CD8-positive, alpha-beta memory T cell (primary cell): ENCODE results near the gene DLX3. TPM values are rescaled to one million over a fixed set of nuclear protein-coding genes. Genes with fewer than 3 reads are reported as not detected.
A peak's percentile ranks its signal among the peaks of the same experiment; 100 is the strongest.
"Not testable (repeated sequence)": the region's sequence is repeated elsewhere in the genome, so short reads cannot be mapped to it uniquely, and the experiment has no call there.

Experiments used
- CTCF ChIA-PET: fragments of 350-600 bp; sonication (Branson Sonifier 250); formaldehyde crosslinking; loops from one replicate; lab custom pipeline; 2021; ENCODE audit warnings: antibody characterized with exemption; lab: Charles Lee
- POLR2A ChIA-PET: fragments of 350-600 bp; sonication (Branson Sonifier 250); formaldehyde crosslinking; loops from one replicate; lab custom pipeline; 2021; ENCODE audit warnings: antibody characterized with exemption; lab: Charles Lee
- DNase-seq, 5 donors: peaks; one replicate each; pipeline versions ENCODE4 v3.0.0 to v3.0.0-alpha.2; 2020 to 2022; ENCODE audit warnings: mixed read lengths in 1 of 5
- H3K27ac ChIP-seq: one replicate; pipeline ENCODE4 v1.7.0; 2013; ENCODE audit warnings: low read depth, mild to moderate bottlenecking, low read length, moderate library complexity
- H3K27me3 ChIP-seq: 2 replicates; pipeline ENCODE4 v1.7.0; 2013; ENCODE audit warnings: low read length, mild to moderate bottlenecking; ENCODE audit not compliant: insufficient read depth, poor library complexity, severe bottlenecking
- H3K36me3 ChIP-seq: 2 replicates; pipeline ENCODE4 v1.7.0; 2013; ENCODE audit warnings: mild to moderate bottlenecking, low read length, moderate library complexity; ENCODE audit not compliant: insufficient read depth
- H3K4me1 ChIP-seq: 2 replicates; pipeline ENCODE4 v1.7.0; 2013; ENCODE audit warnings: mild to moderate bottlenecking, low read length, moderate library complexity; ENCODE audit not compliant: insufficient read depth
- H3K4me3 ChIP-seq: 2 replicates; pipeline ENCODE4 v1.7.0; 2013; ENCODE audit warnings: mild to moderate bottlenecking, low read length
- H3K9me3 ChIP-seq: 2 replicates; pipeline ENCODE4 v1.7.0; 2013; ENCODE audit warnings: mild to moderate bottlenecking, low read length
- H3K27ac Mint-ChIP-seq, 8 donors: one replicate each; pipeline ENCODE4 v1.8.0; 2020 to 2021; ENCODE audit warnings: mixed read lengths in 8 of 8, mild to moderate bottlenecking in 6 of 8, inconsistent platforms in 3 of 8, moderate library complexity in 3 of 8
- H3K27me3 Mint-ChIP-seq, 2 donors: one replicate each; pipeline ENCODE4 v1.8.0; 2020 to 2021; ENCODE audit warnings: mixed read lengths in 2 of 2, mild to moderate bottlenecking in 1 of 2, moderate library complexity in 1 of 2
- H3K36me3 Mint-ChIP-seq, 3 donors: one replicate each; pipeline ENCODE4 v1.8.0; 2020 to 2021; ENCODE audit warnings: mixed read lengths in 3 of 3, inconsistent platforms in 1 of 3, mild to moderate bottlenecking in 1 of 3
- H3K4me1 Mint-ChIP-seq, 3 donors: one replicate each; pipeline ENCODE4 v1.8.0; 2020 to 2021; ENCODE audit warnings: mixed read lengths in 3 of 3, inconsistent platforms in 1 of 3, mild to moderate bottlenecking in 1 of 3
- H3K4me3 Mint-ChIP-seq, 7 donors: one replicate each; pipeline ENCODE4 v1.8.0; 2020 to 2021; ENCODE audit warnings: mixed read lengths in 7 of 7, mild to moderate bottlenecking in 6 of 7, moderate library complexity in 4 of 7, inconsistent platforms in 2 of 7
- H3K9me3 Mint-ChIP-seq, 5 donors: one replicate each; pipeline ENCODE4 v1.8.0; 2020 to 2022; ENCODE audit warnings: mixed read lengths in 5 of 5, mild to moderate bottlenecking in 3 of 5, moderate library complexity in 2 of 5, inconsistent platforms in 1 of 5
- polyA plus RNA-seq: library from polyadenylated mRNA; unstranded; fragments of 300-500 nt; fragmentation: Illumina TruSeq; gene quantifications from one replicate; pipeline ENCODE4 v1.2.3, GENCODE V29; 2021
- total RNA-seq, 2 experiments: library from RNA; stranded (reverse); gene quantifications; one replicate each; pipeline ENCODE4 v1.2.3, GENCODE V29; 2021

DLX3 gene
- total RNA-seq (under 1 TPM in 1 of 2 experiments, not detected in 1; 0.15 TPM), polyA plus RNA-seq (not detected)

- peaks cover 22% of the 10 kb centered on the region for H3K4me1 ChIP-seq
- H3K27me3 ChIP-seq = peaks cover 67% of the 10 kb centered on the region
- H3K9me3 ChIP-seq = no peaks in the 10 kb centered on the region
- Mint-ChIP-seq H3K4me3 (peak within 1 kb of the TSS; percentile 78 to 90 (median 85)), H3K27me3 (peaks cover 57 to 81% of the 10 kb centered on the region in 2 donors), H3K36me3 (no peaks in the 10 kb centered on the region), H3K4me1 (peaks cover 25 to 43% (median 32%) of the 10 kb centered on the region in 3 donors), H3K9me3 (peaks cover 0 to 2% (median 0%) of the 10 kb centered on the region in 5 donors), H3K27ac (peak within 1 kb of the TSS in 3 of 8 donors; percentile 55 to 92 (median 68))
- CTCF ChIA-PET = interaction anchor here (0.8 to 7.3 kb wide), 17 partner anchors 10 to 438 kb away, joined by 3 to 159 read pairs (median 7); no protein-coding TSS in a partner anchor
- no peak for DNase-seq
- no peaks in the 10 kb centered on the region for H3K36me3 ChIP-seq
- POLR2A ChIA-PET = no interaction called here
- H3K27ac ChIP-seq = no peak within 1 kb of the TSS
- peak within 1 kb of the TSS; percentile 51 for H3K4me3 ChIP-seq
Measured at GRCh38 chr17:49995055-49995738, at the start of gene DLX3. TSS of gene DLX3 (minus strand) at chr17:49995224. CDS start at chr17:49994998, 226 bp downstream.

- H3K4me1 Mint-ChIP-seq = no peaks in the 10 kb centered on the region
- H3K27me3 Mint-ChIP-seq = peaks cover 14 to 34% of the 10 kb centered on the region in 2 donors
- H3K36me3 Mint-ChIP-seq = peaks cover 0 to 3% (median 2%) of the 10 kb centered on the region in 3 donors
- CTCF ChIA-PET = interaction anchor here (1.7 to 2.7 kb wide), 2 partner anchors 12 to 43 kb away, joined by 4 to 7 read pairs; partner anchors contain the start of gene ITGA3
- H3K9me3 ChIP-seq = no peaks in the 10 kb centered on the region
- no peaks in the 10 kb centered on the region for H3K27me3 ChIP-seq
- no peak overlapping the region for H3K4me3 Mint-ChIP-seq
- H3K36me3 ChIP-seq = no peaks in the 10 kb centered on the region
- H3K9me3 Mint-ChIP-seq = no peaks in the 10 kb centered on the region
- DNase-seq = no peak
- no peak overlapping the region for H3K27ac Mint-ChIP-seq
- POLR2A ChIA-PET = no interaction called here
- H3K27ac ChIP-seq = no peak overlapping the region
- no peaks in the 10 kb centered on the region for H3K4me1 ChIP-seq
- no peak overlapping the region for H3K4me3 ChIP-seq
Measured at GRCh38 chr17:50044483-50044882, 49.5 kb upstream of the DLX3 start.

- no peak overlapping the region for H3K27ac ChIP-seq
- H3K4me3 ChIP-seq = no peak overlapping the region
- H3K9me3 ChIP-seq = no peaks in the 10 kb centered on the region
- no peaks in the 10 kb centered on the region for H3K36me3 ChIP-seq
- H3K27me3 Mint-ChIP-seq = peaks cover 8 to 34% of the 10 kb centered on the region in 2 donors
- H3K4me1 ChIP-seq = no peaks in the 10 kb centered on the region
- CTCF ChIA-PET = interaction anchor here (1.2 to 2.7 kb wide), 3 partner anchors 13 to 44 kb away, joined by 3 to 7 read pairs (median 4); partner anchors contain the start of gene ITGA3
- no peaks in the 10 kb centered on the region for H3K9me3 Mint-ChIP-seq
- no peaks in the 10 kb centered on the region for H3K27me3 ChIP-seq
- POLR2A ChIA-PET = no interaction called here
- no peaks in the 10 kb centered on the region for H3K4me1 Mint-ChIP-seq
- H3K4me3 Mint-ChIP-seq = no peak overlapping the region
- peak in 1 of 5 donors; percentile 15 for DNase-seq
- peaks cover 0 to 3% (median 2%) of the 10 kb centered on the region in 3 donors for H3K36me3 Mint-ChIP-seq
- H3K27ac Mint-ChIP-seq = no peak overlapping the region
Measured at GRCh38 chr17:50043290-50044148, 48.5 kb upstream of the DLX3 start.

- Histone ChIP-seq H3K27ac (no peak overlapping the region), H3K4me1 (no peaks in the 10 kb centered on the region), H3K4me3 (no peak overlapping the region), H3K27me3 (no peaks in the 10 kb centered on the region), H3K36me3 (no peaks in the 10 kb centered on the region), H3K9me3 (no peaks in the 10 kb centered on the region)
- DNase-seq = peak in 1 of 5 donors; percentile 11
- Mint-ChIP-seq H3K9me3 (no peaks in the 10 kb centered on the region), H3K27me3 (peaks cover 7 to 35% of the 10 kb centered on the region in 2 donors), H3K36me3 (peaks cover 0 to 3% (median 2%) of the 10 kb centered on the region in 3 donors), H3K4me3 (no peak overlapping the region), H3K27ac (no peak overlapping the region), H3K4me1 (no peaks in the 10 kb centered on the region)
- ChIA-PET POLR2A (no interaction called here), CTCF (interaction anchor here (1.2 to 2.1 kb wide), 3 partner anchors 15 to 45 kb away, joined by 3 to 5 read pairs (median 4); no protein-coding TSS in a partner anchor)
Measured at GRCh38 chr17:50042211-50042610, 47.2 kb upstream of the DLX3 start.

- H3K4me3 Mint-ChIP-seq, H3K4me1 Mint-ChIP-seq, H3K36me3 Mint-ChIP-seq, H3K4me1 ChIP-seq, H3K36me3 ChIP-seq, H3K27me3 ChIP-seq, POLR2A ChIA-PET, H3K4me3 ChIP-seq, H3K27ac Mint-ChIP-seq, H3K9me3 Mint-ChIP-seq, H3K9me3 ChIP-seq, H3K27ac ChIP-seq, DNase-seq: not testable (repeated sequence)
- H3K27me3 Mint-ChIP-seq = peaks cover 5 to 36% of the 10 kb centered on the region in 2 donors
- CTCF ChIA-PET = interaction anchor here (2.1 to 2.6 kb wide), 2 partner anchors 13 to 47 kb away, joined by 4 to 9 read pairs; no protein-coding TSS in a partner anchor
Measured at GRCh38 chr17:50040496-50040895, 45.5 kb upstream of the DLX3 start.

- Histone ChIP-seq H3K27me3 (no peaks in the 10 kb centered on the region), H3K4me3 (no peak overlapping the region), H3K36me3 (no peaks in the 10 kb centered on the region), H3K4me1 (no peaks in the 10 kb centered on the region), H3K27ac (no peak overlapping the region), H3K9me3 (no peaks in the 10 kb centered on the region)
- Mint-ChIP-seq H3K9me3 (no peaks in the 10 kb centered on the region), H3K27me3 (peaks cover 7 to 31% of the 10 kb centered on the region in 2 donors), H3K36me3 (peaks cover 0 to 3% (median 0%) of the 10 kb centered on the region in 3 donors), H3K27ac (no peak overlapping the region), H3K4me3 (no peak overlapping the region), H3K4me1 (no peaks in the 10 kb centered on the region)
- no peak for DNase-seq
- ChIA-PET CTCF (interaction anchor here (2.6 kb wide), 1 partner anchor 48 kb away, joined by 9 read pairs; no protein-coding TSS in a partner anchor), POLR2A (no interaction called here)
Measured at GRCh38 chr17:50039058-50039457, 44.0 kb upstream of the DLX3 start.

GRCh38 chr17:50037321-50038107 is 42.5 kb upstream of the DLX3 start:
- DNase-seq = no peak

More at GRCh38 chr17:50037321-50038107, 42.5 kb upstream of the DLX3 start:
- ChIA-PET POLR2A (no interaction called here), CTCF (interaction anchor here (1.0 kb wide), 1 partner anchor 56 kb away, joined by 3 read pairs; no protein-coding TSS in a partner anchor)
- Histone ChIP-seq H3K27ac (no peak overlapping the region), H3K27me3 (no peaks in the 10 kb centered on the region), H3K9me3 (no peaks in the 10 kb centered on the region), H3K4me3 (no peak overlapping the region), H3K36me3 (no peaks in the 10 kb centered on the region), H3K4me1 (no peaks in the 10 kb centered on the region)
- H3K27ac Mint-ChIP-seq = no peak overlapping the region
- H3K4me3 Mint-ChIP-seq = no peak overlapping the region
- no peaks in the 10 kb centered on the region for H3K4me1 Mint-ChIP-seq
- H3K9me3 Mint-ChIP-seq = no peaks in the 10 kb centered on the region
- no peaks in the 10 kb centered on the region for H3K36me3 Mint-ChIP-seq
- H3K27me3 Mint-ChIP-seq = peaks cover 7 to 20% of the 10 kb centered on the region in 2 donors
